BJ (cell line): Measurements from ENCODE around the gene BCL3. TPM values are rescaled to one million over a fixed set of nuclear protein-coding genes. Genes with fewer than 3 reads are reported as not detected.

ENCODE experiments used
- CTCF ChIA-PET: fragments of 350-600 bp; formaldehyde crosslinking; extraction: SDS; loops from one replicate; lab custom pipeline; 2021; ENCODE audit warnings: antibody characterized with exemption, inconsistent platforms; lab: Yijun Ruan, JAX
- POLR2A ChIA-PET: fragments of 300-600 bp; sonication (Branson Sonifier 250); formaldehyde crosslinking; extraction: SDS; loops from one replicate; lab custom pipeline; 2021; ENCODE audit warnings: antibody characterized with exemption; lab: Charles Lee
- DNase-seq: peaks from one replicate; pipeline ENCODE4 v3.0.0-alpha.2; 2011; ENCODE audit warnings: low read depth
- H3K27me3 ChIP-seq: 2 replicates; pipeline ENCODE4 v1.6.0; 2011; ENCODE audit warnings: low read length; ENCODE audit not compliant: control insufficient read depth, insufficient read depth
- H3K36me3 ChIP-seq: 2 replicates; pipeline ENCODE4 v1.5.1; 2011; ENCODE audit warnings: low read length; ENCODE audit not compliant: control insufficient read depth, insufficient read depth
- H3K4me3 ChIP-seq: 2 replicates; pipeline ENCODE4 v1.5.1; 2011; ENCODE audit warnings: low read depth, mild to moderate bottlenecking, control low read depth, low read length
- polyA minus RNA-seq: library from RNA; depleted of rRNA, polyadenylated mRNA; stranded (reverse); fragments of >200 nt; gene quantifications from 2 replicates; pipeline ENCODE4 v1.2.3, GENCODE V29; 2011; rRNA and poly(A)+ RNA removed
- polyA plus RNA-seq: library from polyadenylated mRNA; depleted of rRNA; stranded (reverse); fragments of >200 nt; gene quantifications from 2 replicates; pipeline ENCODE4 v1.2.3, GENCODE V29; 2011; rRNA removed
- TF ChIP-seq, protein P1 (sequence below): IDR thresholded peaks from 2 replicates; pipeline ENCODE4 v1.5.1; 2011; ENCODE audit warnings: low read depth, mild to moderate bottlenecking, control low read depth, inconsistent platforms, low read length, moderate library complexity; ENCODE audit not compliant: insufficient read depth

The BCL3 gene
- polyA plus RNA-seq = 5.0 and 9.1 TPM in 2 replicates
- polyA minus RNA-seq = 6.2 and 7.1 TPM in 2 replicates

- DNase-seq = no peak
- Histone ChIP-seq H3K27me3 (no peaks in the 10 kb centered on the region), H3K4me3 (peak within 1 kb of the TSS; percentile 73), H3K36me3 (peaks cover 14% of the 10 kb centered on the region)
- TF ChIP-seq, protein P1, sequence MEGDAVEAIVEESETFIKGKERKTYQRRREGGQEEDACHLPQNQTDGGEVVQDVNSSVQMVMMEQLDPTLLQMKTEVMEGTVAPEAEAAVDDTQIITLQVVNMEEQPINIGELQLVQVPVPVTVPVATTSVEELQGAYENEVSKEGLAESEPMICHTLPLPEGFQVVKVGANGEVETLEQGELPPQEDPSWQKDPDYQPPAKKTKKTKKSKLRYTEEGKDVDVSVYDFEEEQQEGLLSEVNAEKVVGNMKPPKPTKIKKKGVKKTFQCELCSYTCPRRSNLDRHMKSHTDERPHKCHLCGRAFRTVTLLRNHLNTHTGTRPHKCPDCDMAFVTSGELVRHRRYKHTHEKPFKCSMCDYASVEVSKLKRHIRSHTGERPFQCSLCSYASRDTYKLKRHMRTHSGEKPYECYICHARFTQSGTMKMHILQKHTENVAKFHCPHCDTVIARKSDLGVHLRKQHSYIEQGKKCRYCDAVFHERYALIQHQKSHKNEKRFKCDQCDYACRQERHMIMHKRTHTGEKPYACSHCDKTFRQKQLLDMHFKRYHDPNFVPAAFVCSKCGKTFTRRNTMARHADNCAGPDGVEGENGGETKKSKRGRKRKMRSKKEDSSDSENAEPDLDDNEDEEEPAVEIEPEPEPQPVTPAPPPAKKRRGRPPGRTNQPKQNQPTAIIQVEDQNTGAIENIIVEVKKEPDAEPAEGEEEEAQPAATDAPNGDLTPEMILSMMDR = no peak
- POLR2A ChIA-PET = no interaction called here
- CTCF ChIA-PET = interaction anchor here (0.6 to 2.9 kb wide), 5 partner anchors 21 to 178 kb away, joined by 3 to 17 read pairs (median 9); no protein-coding TSS in a partner anchor
Measured at GRCh38 chr19:44748426-44749254, at the start of gene BCL3. Gene BCL3, plus strand, starts transcription at chr19:44748708. Its CDS starts 83 bp downstream, at chr19:44748791.

GRCh38 chr19:44700547-44700946, 48.0 kb upstream of the BCL3 start:
- CTCF ChIA-PET = interaction anchor here (3.1 kb wide), 1 partner anchor 11 kb away, joined by 13 read pairs; no protein-coding TSS in a partner anchor
- TF ChIP-seq, protein P1 = no peak
- no peaks in the 10 kb centered on the region for H3K36me3 ChIP-seq
- DNase-seq = no peak
- no peak overlapping the region for H3K4me3 ChIP-seq
- peaks cover 2% of the 10 kb centered on the region; the same call in 1 of the 2 replicates for H3K27me3 ChIP-seq
- POLR2A ChIA-PET = no interaction called here

DNA sequence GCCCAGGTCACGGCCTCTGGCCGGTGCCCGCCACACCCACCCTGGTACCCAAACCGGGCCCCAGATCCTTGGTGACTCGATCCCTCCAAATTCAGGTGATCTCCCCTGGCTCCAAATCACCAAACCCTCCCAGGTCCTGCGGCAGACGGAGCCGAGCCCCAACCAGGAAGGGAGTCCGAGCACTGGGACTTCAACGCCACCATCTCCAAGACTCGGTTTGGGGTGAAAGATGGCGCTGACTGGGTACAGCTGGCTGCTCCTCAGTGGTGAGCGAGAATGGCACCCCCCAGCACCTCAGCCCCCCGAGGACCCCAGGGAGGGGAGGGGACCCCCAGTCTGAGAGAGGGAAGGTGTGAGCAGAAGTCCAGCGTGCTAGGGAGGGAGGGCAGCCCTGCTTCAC, 47.3 kb upstream of the BCL3 start:
- TF ChIP-seq, protein P1 = no peak
- Histone ChIP-seq H3K36me3 (no peaks in the 10 kb centered on the region), H3K27me3 (peaks cover 2% of the 10 kb centered on the region; the same call in 1 of the 2 replicates), H3K4me3 (no peak overlapping the region)
- no peak for DNase-seq
- ChIA-PET POLR2A (no interaction called here), CTCF (interaction anchor here (3.1 kb wide), 1 partner anchor 12 kb away, joined by 13 read pairs; no protein-coding TSS in a partner anchor)

- TF ChIP-seq, protein P1 = no peak
- H3K4me3 ChIP-seq = no peak overlapping the region
- H3K36me3 ChIP-seq = no peaks in the 10 kb centered on the region
- DNase-seq = no peak
- ChIA-PET CTCF (interaction anchor here (3.1 kb wide), 1 partner anchor 13 kb away, joined by 13 read pairs; no protein-coding TSS in a partner anchor), POLR2A (interaction anchor here (0.7 kb wide), 1 partner anchor 8 kb away, joined by 3 read pairs; no protein-coding TSS in a partner anchor)
- peaks cover 2% of the 10 kb centered on the region; the same call in 1 of the 2 replicates for H3K27me3 ChIP-seq
Measured at GRCh38 chr19:44702551-44703176, 45.8 kb upstream of the BCL3 start.
